ENCODE results near the gene ETFBKMT.
"Not testable (repeated sequence)": the region's sequence is repeated elsewhere in the genome, so short reads cannot be mapped to it uniquely, and the experiment has no call there.

The ETFBKMT gene

GRCh38 chr12:31658471-31659086 lies 909 bp upstream of the ETFBKMT start:
- no peak for DNase-seq

DNA sequence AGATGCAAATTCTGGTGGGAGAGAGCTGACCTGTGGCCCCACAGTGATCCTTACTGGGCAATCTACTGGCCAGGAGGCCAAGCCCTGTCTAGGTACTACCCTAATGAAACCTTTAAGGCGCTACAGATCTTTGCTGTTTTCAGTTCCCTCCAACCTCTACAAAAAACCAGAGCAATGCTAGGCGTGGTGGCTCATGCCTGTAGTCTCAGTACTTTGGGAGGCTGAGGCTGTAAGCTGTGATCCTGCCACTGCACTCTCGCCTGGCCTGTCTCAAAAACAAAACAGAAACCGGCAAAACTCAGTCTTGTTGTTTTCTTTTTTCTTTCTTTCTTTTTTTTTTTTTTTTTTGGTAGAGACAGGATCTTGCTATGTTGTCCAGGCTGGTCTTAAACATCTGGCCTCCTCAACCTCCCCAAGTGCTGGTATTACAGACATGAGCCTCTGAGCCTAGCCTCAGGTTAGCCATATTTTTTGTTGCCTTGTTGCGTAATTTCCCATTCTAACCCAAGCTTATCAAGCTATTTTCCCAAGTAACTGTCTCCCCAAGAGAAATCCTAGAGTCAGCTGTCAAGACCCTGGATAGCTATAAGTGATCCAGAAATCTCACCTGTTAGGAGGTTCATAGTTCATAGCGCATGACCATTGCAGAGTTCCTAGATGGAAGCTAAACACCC lies 2.8 kb downstream of the ETFBKMT start:
- DNase-seq: no peak

GRCh38 chr12:31663576-31663975 lies 4.1 kb downstream of the ETFBKMT start:
- DNase-seq: no peak

DNA sequence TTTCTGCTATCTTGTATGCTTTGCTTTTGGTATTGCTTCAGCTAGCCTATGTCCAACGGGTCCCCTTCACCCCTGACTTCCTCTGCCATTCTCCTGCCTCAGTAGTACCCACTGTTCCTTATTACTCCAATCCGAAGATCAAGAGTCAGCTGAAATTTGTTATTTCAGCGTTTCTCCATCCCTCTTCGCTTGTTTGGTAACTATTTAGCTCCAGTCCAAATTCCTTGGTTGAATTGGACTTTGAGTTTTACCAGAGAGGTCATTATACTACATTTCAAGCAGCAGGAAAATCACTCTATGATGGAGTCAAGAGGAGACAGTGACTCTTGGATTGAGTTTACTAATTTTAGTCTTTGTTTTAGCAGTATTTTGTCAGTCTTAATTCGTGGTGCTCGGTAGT lies 4.5 kb downstream of the ETFBKMT start:
- DNase-seq: no peak

- DNase-seq: no peak
Observed at GRCh38 chr12:31669020-31669419, 9.5 kb downstream of the ETFBKMT start.

- not testable (repeated sequence) for DNase-seq
Observed at GRCh38 chr12:31669582-31669981, 10.1 kb downstream of the ETFBKMT start.

DNA sequence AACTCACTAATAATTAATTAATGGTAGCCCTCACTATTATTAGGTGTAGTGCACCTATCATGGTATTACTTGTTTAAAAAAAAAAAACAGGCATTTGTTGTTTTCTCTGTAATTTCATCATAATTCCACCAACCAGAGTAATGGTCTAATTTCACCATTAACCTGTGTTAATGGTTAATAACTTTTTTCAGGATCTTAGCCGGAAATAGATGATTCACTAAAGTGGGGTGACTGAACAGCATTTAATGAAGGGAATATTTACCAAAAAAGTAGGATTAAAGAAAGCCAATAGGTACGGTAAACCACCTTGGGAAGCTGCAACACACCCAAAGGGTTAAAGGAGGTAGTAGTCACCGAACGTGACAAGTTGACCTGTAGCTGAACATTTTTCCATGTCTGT lies 13.0 kb downstream of the ETFBKMT start:
- DNase-seq: no peak

- no peak for DNase-seq
Observed at GRCh38 chr12:31682136-31682962, 22.9 kb downstream of the ETFBKMT start.

DNA sequence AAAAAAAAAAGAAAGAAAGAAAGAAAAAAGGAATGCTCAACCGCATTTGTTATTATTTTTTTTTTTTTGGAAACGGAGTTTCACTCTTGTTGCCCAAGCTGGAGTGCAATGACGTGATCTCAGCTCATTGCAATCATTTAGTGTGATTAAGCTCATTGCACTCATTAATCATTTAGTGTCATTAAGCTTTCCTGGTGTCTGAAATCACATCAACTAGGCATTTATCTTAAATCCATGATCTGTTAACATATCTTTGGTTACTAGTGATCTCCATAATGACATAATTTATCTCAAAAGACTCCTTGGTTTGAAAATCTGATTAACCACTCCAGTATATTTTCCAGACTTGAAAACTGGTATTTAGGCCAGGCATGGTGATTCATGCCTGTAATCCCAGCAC lies 26.3 kb downstream of the ETFBKMT start:
- no peak for DNase-seq

GRCh38 chr12:31687101-31687527 lies 27.6 kb downstream of the ETFBKMT start:
- no peak for DNase-seq

DNA sequence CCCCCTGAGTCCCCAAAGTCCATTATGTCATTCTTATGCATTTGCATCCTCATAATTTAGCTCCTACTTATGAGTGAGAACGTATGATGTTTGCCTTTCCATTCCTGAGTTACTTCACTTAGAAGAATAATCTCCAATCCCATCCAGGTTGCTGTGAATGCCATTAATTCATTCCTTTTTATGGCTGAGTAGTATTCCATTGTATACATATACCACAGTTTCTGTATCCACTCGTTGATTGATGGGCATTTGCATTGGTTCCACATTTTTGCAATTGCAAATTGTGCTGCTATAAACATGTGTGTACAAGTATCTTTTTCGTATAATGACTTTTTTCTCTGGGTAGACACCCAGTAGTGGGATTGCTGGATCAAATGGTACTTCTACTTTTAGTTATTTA lies 30.4 kb downstream of the ETFBKMT start:
- not testable (repeated sequence) for DNase-seq

DNA sequence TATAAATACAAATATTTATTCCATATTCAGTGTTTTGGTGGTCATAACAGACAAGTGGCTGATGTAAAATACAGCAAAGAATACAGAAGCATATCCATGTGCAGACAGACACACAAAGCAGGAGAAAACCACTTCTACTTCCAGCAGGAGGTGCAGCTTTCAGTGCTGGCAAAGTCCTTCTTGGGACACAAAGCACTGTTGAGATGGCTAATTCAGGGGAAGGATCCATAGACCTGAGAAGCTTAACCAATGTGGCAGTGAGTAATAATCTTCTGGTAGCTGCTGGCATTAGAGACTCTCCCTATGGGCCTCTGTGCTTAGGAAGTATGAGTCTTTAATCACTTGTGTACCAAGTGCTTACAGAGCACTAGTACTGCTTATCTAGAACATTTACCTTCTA lies 42.6 kb downstream of the ETFBKMT start:
- no peak for DNase-seq

- DNase-seq: no peak
Observed at GRCh38 chr12:31705621-31706020, 46.1 kb downstream of the ETFBKMT start.

GRCh38 chr12:31708118-31708517 lies 48.6 kb downstream of the ETFBKMT start:
- not testable (repeated sequence) for DNase-seq

DNA sequence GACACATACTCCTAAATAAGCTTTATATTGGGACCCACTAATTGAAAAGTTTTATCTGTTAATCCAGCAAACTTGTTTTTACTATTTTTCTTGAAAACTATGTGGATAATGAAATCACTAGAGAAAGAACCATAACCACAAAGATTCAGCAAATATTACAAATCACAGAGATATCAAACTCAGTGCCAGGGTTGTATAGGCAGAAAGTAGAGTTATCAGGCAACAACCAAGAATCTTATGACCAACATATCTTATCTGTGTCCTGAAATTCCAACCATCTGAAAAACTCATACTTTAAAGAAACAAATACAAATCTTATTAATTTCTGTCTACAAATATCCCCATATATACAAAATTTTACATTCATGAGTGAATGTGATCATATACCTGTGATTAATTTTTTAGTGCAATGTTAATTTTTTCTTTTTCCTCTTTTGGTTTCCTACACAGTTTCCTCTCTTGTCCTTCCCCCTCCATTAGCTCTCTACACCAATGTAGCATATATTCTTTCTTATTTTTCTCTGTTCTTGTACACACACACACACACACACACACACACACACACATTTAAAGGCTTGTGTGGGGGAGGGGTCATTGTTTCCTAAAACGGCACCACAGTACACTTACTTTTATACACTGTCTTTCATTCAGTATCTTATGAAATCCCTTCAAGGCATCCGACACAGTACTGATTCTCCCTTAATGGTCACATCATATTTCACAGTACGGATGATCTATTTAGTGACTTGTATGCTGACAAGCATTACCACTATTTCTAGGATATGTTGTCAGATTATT lies 50.7 kb downstream of the ETFBKMT start:
- no peak for DNase-seq

GRCh38 chr12:31712877-31713276 lies 53.4 kb downstream of the ETFBKMT start:
- no peak for DNase-seq

- no peak for DNase-seq
Observed at GRCh38 chr12:31714406-31715271, 55.2 kb downstream of the ETFBKMT start.

GRCh38 chr12:31715283-31715825 lies 55.9 kb downstream of the ETFBKMT start:
- no peak for DNase-seq

GRCh38 chr12:31716998-31717397 lies 57.5 kb downstream of the ETFBKMT start:
- DNase-seq: not testable (repeated sequence)

DNA sequence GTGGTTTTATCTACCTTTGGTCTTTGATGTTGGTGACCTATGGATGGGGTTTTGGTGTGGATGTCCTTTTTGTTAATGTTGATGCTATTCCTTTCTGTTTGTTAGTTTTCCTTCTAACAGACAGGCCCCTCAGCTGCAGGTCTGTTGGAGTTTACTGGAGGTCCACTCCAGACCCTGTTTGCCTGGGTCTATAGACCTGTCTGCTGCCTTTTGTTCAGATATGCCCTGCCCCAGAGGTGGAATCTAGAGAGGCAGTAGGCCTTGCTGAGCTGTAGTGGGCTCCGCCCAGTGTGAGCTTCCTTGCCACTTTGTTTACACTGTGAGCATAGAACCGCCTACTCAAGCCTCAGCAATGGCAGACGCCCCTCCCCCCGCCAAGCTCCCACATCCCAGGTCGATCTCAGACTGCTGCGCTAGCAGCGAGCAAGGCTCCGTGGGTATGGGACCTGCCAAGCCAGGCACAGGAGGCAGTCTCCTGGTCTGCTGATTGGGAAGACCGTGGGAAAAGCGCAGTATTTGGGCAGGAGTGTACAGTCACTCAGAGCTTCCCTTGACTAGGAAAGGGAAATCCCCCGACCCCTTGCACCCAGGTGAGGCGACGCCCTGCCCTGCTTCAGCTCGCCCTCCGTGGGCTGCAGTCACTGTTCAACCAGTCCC lies 59.2 kb downstream of the ETFBKMT start:
- not testable (repeated sequence) for DNase-seq

DNA sequence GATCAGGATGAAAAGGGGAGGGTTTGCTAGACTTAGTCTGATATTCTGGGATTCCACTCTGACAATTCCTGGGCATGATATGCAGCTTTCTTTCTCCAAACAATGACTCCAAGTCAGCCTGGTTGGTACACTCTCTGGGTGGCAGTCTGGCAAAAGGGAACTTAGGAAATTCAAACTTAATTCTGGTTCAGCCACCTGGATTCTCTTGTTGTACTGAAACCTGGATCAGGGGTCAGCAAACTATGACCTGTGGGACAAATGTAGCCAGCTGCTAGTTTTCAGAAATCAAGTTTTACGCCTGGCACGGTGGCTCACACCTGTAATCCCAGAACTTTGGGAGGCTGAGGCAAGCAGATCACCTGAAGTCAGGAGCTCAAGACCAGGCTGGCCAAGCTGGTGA lies 63.1 kb downstream of the ETFBKMT start:
- no peak for DNase-seq
